ENCODE data around the gene CTSW. TPM values are rescaled to one million over a fixed set of nuclear protein-coding genes. Genes with fewer than 3 reads are reported as not detected.

The CTSW gene
- total RNA-seq, 3 donors from 2014 or later, result 8.4 to 12.3 (median 11.2) TPM

DNA sequence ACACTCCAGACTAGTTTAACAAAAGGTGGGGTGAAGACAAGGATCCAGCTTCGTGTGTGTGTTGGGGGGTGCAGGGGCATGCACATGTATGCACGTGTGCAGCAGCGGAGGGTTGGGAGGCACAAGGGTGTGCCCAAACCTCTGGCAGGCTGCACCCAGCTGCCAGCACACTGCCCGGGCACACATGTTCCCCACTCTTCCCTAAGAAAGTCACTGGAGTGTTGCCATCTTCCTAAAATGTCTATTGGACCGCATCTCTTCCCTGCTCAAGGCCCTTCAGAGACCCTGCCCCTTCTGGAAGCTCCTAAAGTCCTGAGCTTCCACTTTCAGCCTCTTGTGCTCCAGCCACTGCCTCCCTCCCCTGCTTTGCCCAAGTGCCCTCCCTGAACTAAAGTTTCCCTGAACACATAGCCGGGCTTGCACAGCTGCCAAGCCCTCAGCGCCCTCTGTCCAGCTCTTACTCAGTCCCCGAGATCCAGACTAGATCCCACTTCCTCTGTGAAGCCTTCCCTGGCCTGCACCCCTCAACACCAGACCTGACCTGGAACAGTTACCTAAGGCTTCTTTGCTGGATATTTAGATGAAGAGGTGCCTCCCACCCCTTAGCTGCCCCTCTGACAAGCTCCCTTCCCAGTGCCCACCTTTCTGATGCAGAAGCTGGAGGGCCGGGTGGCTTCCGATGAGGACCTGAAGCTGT, 27.7 kb upstream of the CTSW start:
- Mint-ChIP-seq H3K4me1 (ENCODE audit: low read depth) (peaks cover 32% of the 10 kb centered on the region), H3K4me3 (no peak overlapping the region), H3K27me3 (ENCODE audit: low read depth) (no peaks in the 10 kb centered on the region), H3K9me3 (no peaks in the 10 kb centered on the region), H3K36me3 (ENCODE audit: insufficient read depth) (peaks cover 40% of the 10 kb centered on the region)
- DNase-seq, result no peak
- ATAC-seq, result no peak

DNA sequence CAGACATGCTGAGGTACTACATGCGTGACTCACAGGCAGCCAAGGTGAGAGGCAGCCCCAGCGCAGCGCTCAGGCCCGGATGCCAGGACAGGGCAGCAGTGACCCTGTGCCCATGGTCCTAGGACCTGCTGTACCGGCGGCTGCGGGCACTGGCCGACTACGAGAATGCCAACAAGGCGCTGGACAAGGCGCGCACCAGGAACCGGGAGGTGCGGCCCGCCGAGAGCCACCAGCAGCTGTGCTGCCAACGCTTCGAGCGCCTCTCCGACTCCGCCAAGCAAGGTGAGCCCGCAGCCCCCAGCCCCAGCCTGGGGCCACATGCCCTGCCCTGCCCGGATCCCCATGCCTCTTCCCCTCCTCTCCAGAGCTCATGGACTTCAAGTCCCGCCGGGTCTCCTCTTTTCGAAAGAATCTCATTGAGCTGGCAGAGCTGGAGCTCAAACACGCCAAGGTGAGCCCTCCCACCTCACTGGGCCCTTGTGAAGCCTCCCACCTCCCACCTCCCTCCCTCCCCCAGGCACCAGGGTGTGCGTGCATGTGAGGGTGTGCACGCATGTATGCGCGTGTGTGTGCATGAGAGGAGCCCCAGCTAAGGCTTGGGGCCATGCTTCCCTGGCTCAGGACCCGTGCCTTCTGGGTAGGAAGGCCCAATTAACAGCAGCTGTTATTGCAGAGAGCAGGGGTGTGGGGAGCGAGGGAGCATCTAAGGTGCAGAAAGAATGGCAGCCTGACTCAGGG, 27.0 kb upstream of the CTSW start:
- Mint-ChIP-seq H3K36me3 (ENCODE audit: insufficient read depth) (peaks cover 40% of the 10 kb centered on the region), H3K4me3 (no peak overlapping the region), H3K4me1 (ENCODE audit: low read depth) (peaks cover 32% of the 10 kb centered on the region), H3K9me3 (no peaks in the 10 kb centered on the region), H3K27me3 (ENCODE audit: low read depth) (no peaks in the 10 kb centered on the region)
- DNase-seq (no peak), ATAC-seq (no peak)

DNA sequence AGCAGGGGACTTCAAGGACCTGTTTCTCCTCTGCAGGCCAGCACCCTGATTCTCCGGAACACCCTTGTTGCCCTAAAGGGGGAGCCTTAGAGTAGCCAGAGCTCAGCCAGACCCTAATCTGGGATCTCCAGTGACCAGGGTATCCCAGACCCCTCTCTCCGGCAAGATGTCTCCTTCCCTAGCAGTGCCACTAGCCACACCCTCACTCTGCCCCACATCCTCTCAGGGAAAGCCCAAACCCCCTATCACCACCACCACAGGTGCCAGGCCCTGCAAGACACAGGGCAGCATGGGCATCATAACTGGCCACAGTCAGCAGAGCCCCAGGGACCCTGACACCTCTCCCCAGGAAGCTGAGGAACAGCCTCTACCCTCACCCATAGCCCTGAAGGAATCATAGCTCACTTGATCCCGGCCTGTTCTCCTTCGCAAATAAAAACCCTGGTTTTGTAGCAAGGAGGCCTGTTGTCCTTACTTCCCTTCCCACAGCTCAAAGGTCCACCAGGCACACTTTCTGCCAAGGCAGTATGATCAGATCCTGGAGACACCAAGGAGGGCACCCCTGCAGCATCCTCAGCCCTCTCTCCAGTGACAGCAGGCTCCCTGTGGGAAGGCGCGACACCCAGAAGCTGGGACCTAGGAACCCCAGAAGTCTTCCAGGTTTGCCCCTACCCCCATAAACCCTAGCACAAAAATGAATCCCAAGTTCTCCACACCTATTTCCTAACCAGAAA, 26.2 kb upstream of the CTSW start:
- no peak for ATAC-seq
- Mint-ChIP-seq H3K9me3 (no peaks in the 10 kb centered on the region), H3K4me1 (ENCODE audit: low read depth) (peaks cover 35% of the 10 kb centered on the region), H3K4me3 (no peak overlapping the region), H3K27me3 (ENCODE audit: low read depth) (no peaks in the 10 kb centered on the region), H3K36me3 (ENCODE audit: insufficient read depth) (peaks cover 40% of the 10 kb centered on the region)
- DNase-seq, result no peak

DNA sequence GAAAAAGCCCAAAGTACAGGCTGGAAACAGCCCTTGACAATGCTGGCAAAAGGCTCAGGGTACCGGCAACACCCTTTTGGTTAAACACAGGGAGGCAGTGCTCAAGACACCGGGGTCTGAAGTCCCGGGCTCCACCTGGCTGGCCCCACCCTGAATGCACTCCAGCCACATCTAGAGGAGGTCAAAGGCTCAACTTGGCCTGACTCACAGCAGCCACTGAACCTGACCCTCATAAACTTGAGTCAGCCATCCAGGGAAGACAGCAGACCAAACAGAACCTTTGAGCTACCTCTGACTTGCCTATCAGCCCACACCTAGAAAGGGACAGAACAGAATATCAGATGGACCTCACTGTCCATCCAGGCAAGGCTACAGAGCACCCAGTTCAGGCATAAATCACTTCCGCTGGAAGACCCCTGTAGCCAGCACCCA, 25.5 kb upstream of the CTSW start:
- DNase-seq (no peak), ATAC-seq (no peak)
- Mint-ChIP-seq H3K27me3 (ENCODE audit: low read depth) (no peaks in the 10 kb centered on the region), H3K4me1 (ENCODE audit: low read depth) (peaks cover 41% of the 10 kb centered on the region), H3K4me3 (peak overlapping the region; percentile 43), H3K9me3 (no peaks in the 10 kb centered on the region), H3K36me3 (ENCODE audit: insufficient read depth) (peaks cover 40% of the 10 kb centered on the region)

DNA sequence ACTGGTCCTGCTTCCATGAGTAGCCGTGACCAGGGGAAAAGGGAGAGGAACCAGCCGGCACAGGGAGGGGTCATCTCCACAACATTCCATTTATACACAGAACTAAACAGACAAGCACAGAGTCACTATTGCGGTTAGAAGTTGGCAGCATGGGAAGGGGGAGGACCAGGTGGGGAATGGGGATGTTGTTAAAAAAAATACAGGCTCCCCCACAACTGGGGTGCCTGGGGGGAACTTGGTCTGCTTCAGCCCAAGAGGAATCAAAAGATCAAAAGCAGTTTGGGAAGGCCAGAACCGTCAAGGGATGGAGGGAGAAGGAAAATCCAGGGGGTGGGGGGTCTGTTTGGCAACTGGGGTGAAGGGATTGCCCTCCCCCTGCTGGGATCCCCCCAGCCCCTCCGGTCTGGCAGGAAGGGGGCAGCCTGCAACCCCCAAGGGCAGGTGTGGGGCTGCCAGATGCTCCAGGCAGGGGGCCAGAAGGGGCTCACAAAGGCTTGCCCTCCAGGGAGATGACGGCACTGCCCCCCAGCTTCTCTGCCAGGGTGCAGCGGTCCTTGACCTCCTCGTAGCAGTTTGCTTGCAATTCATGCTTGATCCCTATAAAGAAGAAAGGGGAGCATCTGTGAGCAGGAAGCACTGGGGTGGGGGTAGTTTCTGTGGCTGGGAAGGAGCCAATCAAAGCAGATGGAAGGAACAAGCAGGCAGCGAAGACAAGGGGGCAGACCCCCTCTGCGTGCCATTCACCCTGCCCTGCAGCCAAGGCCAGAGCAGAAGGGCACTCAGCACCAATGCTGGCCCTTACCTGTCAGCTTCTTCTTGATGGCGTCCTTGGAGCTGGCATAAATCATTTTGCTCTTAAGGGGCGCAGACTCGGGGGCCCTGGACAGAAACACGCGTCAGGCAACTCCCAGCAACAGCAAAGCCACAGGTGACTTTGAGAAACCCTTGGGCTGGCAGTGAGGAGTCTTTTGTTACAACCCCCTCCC, 24.5 kb upstream of the CTSW start:
- DNase-seq, result no peak
- Mint-ChIP-seq H3K27me3 (ENCODE audit: low read depth) (no peaks in the 10 kb centered on the region), H3K4me1 (ENCODE audit: low read depth) (peaks cover 46% of the 10 kb centered on the region), H3K4me3 (peak overlapping the region; percentile 90), H3K9me3 (no peaks in the 10 kb centered on the region), H3K36me3 (ENCODE audit: insufficient read depth) (peaks cover 40% of the 10 kb centered on the region)
- no peak for ATAC-seq

DNA sequence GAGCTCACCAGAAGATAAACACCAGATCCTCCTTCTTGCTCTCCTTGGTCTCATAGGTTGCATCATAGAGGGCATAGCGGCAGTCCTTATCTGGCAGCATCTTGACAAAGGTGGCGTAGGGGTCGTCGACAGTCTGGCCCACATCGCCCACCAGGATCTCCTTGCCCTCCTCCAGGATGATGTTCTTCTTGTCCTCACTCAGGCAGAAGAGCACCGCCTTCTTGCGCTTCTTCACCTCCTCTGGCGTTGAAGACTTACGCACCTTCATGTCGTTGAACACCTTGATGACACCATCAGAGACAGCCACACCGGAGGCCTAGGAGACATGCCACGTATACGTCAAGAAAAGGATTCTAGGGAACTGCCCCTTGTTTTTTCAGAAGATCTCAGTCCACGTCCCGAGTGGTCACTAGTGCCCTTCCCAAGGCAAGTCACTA, 23.7 kb upstream of the CTSW start:
- Mint-ChIP-seq H3K4me1 (ENCODE audit: low read depth) (peaks cover 47% of the 10 kb centered on the region), H3K27me3 (ENCODE audit: low read depth) (no peaks in the 10 kb centered on the region), H3K4me3 (peak overlapping the region; percentile 90), H3K36me3 (ENCODE audit: insufficient read depth) (peaks cover 40% of the 10 kb centered on the region), H3K9me3 (no peaks in the 10 kb centered on the region)
- DNase-seq (no peak), ATAC-seq (no peak)

DNA sequence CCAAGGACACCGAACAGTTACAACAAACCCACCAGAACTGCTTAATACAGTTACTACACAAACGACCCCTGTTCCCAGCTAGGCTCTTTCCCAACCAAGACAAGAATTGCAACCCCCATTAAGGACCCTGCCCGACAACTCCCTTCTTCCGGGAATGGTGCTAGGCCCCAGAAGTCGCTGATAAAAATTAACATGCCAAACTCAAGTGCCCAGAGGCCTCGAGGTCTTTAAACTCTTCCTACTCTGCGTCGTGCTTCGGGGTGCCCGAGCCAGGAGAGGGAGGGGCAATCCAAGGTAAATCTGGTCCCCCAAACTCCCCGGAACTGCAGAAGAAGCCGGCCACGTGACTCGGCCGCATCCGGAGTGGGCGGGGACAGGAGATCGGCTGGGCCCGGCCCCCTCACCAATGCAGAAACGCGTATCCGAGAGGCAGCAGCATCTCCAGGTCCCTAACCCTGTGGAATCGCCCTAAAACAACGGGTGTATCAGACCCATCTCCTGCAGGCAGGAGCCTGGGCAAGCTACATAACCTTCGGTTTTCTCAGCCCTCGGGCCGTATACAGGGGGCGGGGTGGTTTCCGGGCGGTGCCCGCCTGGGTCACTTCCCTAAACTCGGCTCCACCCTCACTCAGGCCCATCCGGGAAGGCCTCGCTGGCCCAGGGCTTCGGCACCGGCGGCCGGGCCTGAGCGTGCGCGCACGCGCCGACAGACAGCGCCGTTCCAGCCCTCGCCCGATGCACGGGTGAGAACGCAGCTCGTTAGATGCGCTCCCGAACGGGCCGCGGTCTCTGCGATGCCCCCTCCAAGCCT, 22.7 kb upstream of the CTSW start:
- no peaks in the 10 kb centered on the region for H3K27me3 Mint-ChIP-seq (ENCODE audit: low read depth)
- peaks cover 54% of the 10 kb centered on the region for H3K4me1 Mint-ChIP-seq (ENCODE audit: low read depth)
- H3K9me3 Mint-ChIP-seq, result no peaks in the 10 kb centered on the region
- peak overlapping the region; percentile 90 for H3K4me3 Mint-ChIP-seq
- H3K36me3 Mint-ChIP-seq (ENCODE audit: insufficient read depth), result peaks cover 34% of the 10 kb centered on the region
- DNase-seq, result peak; percentile 80
- peak in 1 of 2 donors; percentile 10 for ATAC-seq

DNA sequence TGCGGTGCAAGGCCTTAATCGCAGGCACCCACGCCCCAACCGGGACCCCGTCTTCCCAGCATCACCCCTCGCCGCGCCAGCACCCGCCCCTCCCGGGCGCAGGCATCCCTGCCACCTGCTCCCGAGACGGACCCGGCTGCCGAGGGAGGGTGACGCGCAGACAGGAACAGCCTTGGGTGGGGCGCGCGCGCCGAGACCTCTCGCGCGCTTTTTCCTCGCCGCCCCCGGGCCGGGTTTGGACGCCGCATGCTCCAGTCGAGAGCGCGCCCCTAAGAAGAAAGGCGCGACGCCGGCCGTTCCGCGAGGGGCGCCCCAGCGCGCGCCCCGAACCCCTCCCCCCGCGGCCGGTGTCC, 22.2 kb upstream of the CTSW start:
- H3K4me3 Mint-ChIP-seq, result peak overlapping the region; percentile 90
- DNase-seq, result peak; percentile 65
- ATAC-seq, result peak in 1 of 2 donors; percentile 0
- peaks cover 58% of the 10 kb centered on the region for H3K4me1 Mint-ChIP-seq (ENCODE audit: low read depth)
- no peaks in the 10 kb centered on the region for H3K27me3 Mint-ChIP-seq (ENCODE audit: low read depth)
- peaks cover 30% of the 10 kb centered on the region for H3K36me3 Mint-ChIP-seq (ENCODE audit: insufficient read depth)
- no peaks in the 10 kb centered on the region for H3K9me3 Mint-ChIP-seq

DNA sequence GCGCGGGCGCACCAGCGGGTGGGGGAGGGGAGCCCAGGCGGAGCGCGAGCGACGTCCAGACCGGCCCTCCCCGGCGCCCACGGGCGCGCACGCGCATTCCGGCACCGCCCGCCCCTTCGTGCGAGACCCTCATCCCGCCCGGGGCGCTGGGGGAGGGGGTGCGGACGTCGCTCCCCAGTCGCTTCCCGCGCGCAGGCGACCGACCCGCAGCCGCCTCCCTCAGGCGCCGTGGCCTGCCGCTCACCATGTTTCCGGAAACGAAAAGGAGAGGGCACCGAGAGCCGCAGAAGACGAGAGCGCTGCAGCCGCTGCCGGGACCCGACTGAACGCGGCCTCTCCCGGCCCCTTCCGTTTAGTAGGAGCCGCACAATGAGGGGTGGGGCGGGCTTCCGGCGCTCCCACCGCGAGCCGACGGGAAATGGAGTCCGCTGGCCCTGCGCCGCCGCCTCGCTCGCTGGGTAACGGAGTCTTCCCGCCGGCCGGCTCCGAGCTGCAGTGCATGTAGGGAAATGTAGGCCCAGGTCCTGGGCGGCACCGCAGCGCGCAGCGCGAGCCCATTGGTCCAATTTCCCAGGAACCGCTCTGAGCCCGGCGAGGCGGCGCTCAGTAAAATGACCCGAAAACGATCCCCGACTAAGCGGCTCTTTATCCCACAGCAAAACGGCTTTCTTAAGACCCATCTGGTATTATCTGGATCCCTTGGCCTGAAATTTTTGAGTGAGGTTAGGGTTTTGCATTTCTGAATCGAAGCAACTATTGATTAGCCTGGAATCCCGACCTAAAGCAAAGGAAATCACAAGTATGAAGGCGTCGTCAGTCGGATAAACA, 21.6 kb upstream of the CTSW start, which contains the start of gene CFL1:
TSS of gene CFL1 (minus strand) at position 328 of the 828 bp plus-strand sequence. CDS start at position 247, 81 bp downstream.
- peak; percentile 66 to 70 for ATAC-seq
- peaks cover 34% of the 10 kb centered on the region for H3K36me3 Mint-ChIP-seq (ENCODE audit: insufficient read depth)
- H3K4me1 Mint-ChIP-seq (ENCODE audit: low read depth), result peaks cover 63% of the 10 kb centered on the region
- H3K27me3 Mint-ChIP-seq (ENCODE audit: low read depth), result no peaks in the 10 kb centered on the region
- H3K9me3 Mint-ChIP-seq, result no peaks in the 10 kb centered on the region
- peak within 1 kb of the TSS; percentile 90 for H3K4me3 Mint-ChIP-seq
- DNase-seq, result peak; percentile 95

DNA sequence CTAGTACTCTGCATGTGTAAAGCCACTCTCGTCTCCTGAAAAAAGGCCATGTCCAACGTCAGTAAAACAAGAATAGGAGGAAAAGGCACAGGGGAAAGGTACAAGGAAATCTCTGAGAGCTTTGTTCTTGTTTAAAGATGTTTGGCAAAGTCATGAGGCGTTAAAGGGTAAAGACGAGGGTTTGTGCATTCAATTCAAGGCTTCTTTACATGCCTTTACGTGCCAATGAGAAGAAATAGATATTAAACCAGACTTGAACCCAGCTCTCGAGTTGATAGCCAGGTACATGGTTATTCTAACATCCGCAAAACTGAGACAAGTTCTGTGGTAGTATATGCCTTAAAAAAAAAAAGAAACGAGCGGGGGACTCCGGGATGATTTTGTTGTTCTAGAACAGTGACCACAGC, 21.0 kb upstream of the CTSW start:
- Mint-ChIP-seq H3K4me3 (peak overlapping the region; percentile 89), H3K36me3 (ENCODE audit: insufficient read depth) (peaks cover 34% of the 10 kb centered on the region), H3K9me3 (no peaks in the 10 kb centered on the region), H3K4me1 (ENCODE audit: low read depth) (peaks cover 63% of the 10 kb centered on the region), H3K27me3 (ENCODE audit: low read depth) (no peaks in the 10 kb centered on the region)
- no peak for DNase-seq
- no peak for ATAC-seq

DNA sequence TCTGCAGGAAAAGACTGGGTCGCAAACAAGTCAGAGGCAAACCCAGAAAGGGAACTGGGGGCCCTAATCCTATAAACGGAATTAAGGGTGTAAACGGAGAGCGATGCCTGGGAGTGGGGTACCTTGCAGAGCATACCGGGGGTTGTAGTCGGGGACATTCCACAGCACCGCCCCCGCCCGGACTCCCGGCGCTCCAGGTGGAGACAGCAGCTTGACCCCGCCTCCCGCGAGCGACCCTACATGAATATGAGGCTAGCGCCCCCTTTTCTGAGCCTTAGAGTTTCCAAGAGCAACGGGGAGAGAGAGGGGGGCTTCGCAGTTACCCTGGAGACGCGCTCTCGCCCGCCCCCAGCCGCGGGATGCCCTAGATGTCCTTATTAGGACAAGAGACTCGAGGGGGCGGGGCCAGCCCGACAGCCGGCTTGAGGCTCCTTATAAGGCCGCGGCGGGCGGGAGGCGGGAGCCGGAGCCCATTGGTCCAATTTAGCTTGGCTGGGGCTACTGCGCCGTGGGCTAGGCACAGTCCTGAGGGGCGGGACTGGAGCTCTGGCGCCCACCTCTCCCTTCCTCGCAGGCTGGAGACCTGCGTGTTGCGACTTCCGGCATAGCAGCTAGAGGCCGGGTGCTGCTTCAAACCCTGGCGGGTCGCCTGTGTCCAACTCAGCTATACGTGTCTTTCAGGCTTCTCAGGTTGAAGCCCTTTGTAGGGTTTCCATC, 20.4 kb upstream of the CTSW start:
- H3K36me3 Mint-ChIP-seq (ENCODE audit: insufficient read depth), result peaks cover 30% of the 10 kb centered on the region
- ATAC-seq (peak; percentile 64 to 68), DNase-seq (peak; percentile 96)
- H3K27me3 Mint-ChIP-seq (ENCODE audit: low read depth), result no peaks in the 10 kb centered on the region
- H3K9me3 Mint-ChIP-seq, result no peaks in the 10 kb centered on the region
- H3K4me1 Mint-ChIP-seq (ENCODE audit: low read depth), result peaks cover 59% of the 10 kb centered on the region
- peak overlapping the region; percentile 89 for H3K4me3 Mint-ChIP-seq

DNA sequence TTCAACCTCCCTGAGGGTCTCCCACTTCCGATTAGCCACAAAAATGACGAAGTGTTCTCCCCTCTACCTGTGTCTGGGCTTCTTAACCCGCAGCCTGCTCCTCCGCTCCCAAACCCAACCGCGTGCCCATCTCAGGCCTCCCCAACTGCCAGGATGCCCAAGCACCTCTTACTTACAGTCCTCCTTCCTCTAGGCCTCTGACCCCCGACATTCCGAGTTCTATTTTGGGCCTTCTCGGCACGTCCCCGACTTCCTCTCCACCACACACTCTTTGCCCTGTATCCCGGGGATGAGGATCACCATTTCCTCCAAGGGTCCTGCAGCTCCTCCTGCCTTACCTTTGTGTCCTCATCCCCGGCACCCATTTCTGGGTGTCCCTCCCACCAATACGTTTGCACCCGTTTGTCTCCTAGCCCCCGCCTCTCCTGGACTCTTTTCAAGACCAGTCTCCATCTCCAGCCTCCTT, 19.8 kb upstream of the CTSW start:
- Mint-ChIP-seq H3K4me1 (ENCODE audit: low read depth) (peaks cover 53% of the 10 kb centered on the region), H3K36me3 (ENCODE audit: insufficient read depth) (peaks cover 25% of the 10 kb centered on the region), H3K27me3 (ENCODE audit: low read depth) (no peaks in the 10 kb centered on the region), H3K9me3 (no peaks in the 10 kb centered on the region), H3K4me3 (peak overlapping the region; percentile 89)
- ATAC-seq (no peak), DNase-seq (no peak)
